ENCODE results near the gene TIRAP.

Gene TIRAP

DNA sequence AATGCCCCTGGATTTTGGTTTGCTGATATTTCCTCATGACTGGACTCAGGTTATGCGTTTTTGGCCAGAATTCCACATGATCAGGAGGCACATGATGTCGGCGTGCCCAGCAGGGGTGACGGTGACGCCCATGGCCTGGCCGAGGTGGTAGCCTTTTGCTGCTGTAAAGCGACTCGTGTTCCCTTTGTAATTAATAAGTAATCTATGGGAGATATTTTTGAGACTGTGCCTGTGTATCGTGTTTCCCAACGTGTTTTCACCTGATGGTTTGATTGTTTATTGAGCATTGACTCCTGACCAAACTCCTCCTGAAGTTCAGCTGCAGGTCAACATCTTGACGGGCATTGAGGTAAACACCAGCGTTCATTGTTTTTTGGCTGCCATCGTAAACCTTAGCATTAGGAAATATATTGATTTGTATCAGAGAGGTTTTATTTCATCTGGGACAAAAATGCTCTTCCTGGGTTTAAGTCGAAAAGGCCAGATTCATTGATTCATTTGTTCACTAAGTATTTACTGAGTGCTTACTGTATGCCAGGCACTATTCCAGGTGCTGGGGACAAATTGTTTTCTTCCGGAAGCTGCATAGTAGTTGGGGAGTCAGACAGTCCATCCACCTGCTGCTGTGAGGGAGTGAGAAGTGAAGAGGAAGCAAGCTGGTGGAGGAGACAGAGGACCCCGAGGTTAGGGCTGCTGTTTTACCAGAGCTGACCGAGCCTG, 44.5 kb downstream of the TIRAP start:
- no peak for DNase-seq (ENCODE audit: low read depth)

DNA sequence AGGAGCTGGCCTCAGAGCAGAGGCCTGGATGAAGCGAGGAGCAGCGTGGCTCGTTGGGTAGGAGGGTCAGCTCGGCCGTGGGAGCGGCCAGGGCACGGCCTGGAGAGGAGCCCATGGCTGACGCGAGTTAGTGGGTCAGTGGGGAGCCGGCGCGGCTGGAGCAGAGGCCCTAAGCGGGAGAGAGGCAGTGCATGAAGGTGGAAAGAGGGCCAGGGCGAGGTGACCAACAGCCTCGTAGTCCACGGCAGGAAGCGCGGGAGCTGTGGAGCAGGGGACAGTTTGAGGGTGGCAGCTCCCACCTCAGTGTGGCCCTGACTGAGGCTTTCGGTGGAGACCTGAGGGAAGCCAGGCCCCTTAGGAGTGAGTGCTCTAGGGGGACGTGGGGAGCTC, 45.1 kb downstream of the TIRAP start:
- no peak for DNase-seq (ENCODE audit: low read depth)

DNA sequence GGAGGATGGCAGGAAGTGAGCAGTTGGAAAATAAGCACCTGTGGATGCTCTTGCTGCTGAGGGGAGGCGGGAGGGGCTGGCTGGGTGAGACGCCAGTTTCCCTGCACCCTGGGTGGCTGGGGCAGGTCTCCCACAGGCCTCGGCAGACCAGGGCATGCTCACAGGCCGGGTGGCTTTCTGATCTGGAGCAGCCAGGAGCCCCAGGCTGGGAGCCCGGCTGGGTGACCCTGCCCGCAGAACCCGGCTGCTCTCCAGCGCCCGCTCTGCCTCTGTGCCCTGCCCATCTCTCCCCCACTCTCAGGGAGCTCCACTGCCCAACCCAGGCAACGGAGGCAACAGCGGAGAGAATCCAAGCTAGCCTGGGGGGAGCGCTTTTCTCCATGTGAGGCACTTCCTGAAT, 45.6 kb downstream of the TIRAP start:
- DNase-seq (ENCODE audit: low read depth), result no peak

DNA sequence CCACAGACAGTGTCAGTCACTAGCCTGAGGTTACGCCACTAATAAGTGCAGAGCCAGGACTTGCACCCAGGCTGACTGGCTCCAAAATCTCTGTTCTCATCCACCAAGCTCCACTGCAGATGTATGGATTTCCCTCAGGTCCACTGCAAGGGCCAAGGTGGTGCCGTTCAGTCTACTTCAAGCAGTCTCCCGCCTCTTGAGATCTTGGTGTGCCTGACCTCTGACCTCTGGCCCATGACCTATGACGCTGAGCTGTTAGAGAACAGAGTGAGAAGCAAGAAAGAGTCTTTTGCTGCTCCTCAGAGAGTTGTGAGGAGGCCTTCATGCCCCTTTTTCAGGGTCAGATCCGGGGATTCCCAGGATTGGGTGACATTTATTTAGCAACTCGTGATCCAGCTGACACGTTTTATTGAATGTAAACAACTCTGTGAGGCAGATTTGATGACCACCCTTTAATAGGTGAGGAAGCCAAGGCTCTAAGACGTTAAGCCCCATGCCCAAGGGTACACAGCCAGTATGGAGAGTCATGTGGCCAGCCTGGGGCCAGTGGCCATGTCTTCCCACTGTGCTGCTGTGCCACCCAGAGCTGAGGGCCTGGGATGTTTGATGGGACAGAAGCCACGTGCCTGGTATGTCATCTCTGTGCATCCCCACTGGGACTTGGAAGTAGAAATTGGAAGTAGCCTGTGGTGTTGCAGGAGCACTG, 46.2 kb downstream of the TIRAP start:
- DNase-seq (ENCODE audit: low read depth), result no peak

DNA sequence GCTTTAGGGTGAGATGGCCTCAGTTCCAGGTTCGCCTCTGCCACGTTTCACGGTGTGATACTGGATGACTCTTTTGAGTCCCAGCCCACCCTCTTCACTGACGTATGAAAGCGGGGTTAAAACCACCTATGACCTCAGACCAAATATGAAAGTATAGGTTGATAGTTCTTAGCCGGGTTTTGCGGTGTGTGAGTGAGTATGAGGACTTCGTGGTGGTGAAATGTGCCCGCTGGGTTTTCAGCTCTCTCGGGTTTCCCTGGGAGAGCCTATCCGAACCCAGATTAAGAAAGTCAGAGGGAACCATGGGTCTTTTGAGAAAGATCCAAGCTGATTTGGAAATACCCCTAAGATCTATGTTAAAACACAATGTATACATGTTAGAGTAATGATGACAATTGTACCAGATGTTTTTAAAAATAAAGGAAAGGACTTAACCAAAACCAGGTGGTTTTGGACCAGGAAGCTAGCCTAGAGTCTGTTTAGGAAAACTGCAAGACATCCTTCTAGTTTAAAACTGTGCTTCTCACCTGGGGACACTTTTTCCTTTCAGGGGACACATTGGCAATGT, 46.8 kb downstream of the TIRAP start:
- peak; percentile 15 for DNase-seq (ENCODE audit: low read depth)

DNA sequence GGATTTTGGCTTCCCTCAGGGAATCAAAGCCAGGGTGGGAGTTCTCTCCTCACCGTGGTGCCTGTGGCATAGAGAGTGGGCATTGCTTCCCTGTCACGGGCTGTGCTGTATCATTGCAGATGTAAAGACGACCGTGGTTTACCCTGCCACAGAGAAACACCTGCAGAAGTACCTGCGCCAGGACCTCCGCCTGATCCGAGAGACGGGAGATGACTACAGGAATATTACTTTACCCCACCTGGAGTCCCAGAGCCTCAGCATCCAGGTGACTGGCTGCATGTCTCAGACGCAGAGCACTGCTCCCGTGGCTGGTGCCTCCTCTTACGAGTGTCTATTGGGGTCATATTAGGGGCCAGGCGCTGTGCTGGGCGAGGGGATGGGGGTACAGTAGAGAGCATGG, 48.4 kb downstream of the TIRAP start:
- no peak for DNase-seq (ENCODE audit: low read depth)

DNA sequence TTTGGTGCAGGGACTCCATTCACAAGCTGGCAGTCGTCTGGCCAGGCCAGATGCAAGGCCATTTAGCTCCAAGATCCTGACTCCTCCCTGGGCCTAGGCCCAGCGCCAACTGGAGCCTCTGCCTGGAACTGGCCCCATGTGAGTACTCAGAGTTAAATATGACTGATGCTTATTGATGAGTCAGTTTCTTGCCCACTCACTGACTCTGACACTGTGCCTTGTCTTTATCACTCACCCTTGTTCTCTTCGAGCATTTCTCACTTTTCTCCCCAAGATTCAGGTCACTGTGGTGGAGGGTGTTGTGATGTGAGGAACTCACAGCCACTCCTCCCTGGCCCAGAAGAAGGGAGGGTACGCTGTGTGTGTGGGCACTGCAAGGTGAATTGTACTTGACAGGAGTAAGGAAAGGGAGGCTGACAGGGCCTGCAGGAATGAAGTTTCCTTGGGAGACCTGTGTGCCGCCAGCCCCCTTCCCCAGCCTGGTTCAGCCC, 49.4 kb downstream of the TIRAP start:
- DNase-seq (ENCODE audit: low read depth), result no peak

DNA sequence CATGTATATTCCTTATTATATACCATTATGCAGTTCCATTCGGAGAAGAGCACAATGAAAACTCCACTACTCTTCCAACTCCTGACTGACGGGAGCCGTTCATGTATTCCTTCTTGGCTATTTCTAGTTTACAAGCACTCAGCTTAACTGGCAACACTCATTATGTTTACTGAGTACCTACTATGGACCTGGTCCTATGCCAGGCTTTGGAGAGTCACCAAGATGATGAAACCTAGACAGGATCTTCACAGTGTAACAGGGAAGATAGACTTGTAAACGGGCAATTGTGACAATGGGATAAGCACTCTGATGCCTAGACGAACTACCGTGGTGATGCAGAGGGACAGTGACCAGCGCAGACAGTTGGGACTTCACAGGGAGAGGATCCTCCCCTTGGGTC, 50.2 kb downstream of the TIRAP start:
- no peak for DNase-seq (ENCODE audit: low read depth)

DNA sequence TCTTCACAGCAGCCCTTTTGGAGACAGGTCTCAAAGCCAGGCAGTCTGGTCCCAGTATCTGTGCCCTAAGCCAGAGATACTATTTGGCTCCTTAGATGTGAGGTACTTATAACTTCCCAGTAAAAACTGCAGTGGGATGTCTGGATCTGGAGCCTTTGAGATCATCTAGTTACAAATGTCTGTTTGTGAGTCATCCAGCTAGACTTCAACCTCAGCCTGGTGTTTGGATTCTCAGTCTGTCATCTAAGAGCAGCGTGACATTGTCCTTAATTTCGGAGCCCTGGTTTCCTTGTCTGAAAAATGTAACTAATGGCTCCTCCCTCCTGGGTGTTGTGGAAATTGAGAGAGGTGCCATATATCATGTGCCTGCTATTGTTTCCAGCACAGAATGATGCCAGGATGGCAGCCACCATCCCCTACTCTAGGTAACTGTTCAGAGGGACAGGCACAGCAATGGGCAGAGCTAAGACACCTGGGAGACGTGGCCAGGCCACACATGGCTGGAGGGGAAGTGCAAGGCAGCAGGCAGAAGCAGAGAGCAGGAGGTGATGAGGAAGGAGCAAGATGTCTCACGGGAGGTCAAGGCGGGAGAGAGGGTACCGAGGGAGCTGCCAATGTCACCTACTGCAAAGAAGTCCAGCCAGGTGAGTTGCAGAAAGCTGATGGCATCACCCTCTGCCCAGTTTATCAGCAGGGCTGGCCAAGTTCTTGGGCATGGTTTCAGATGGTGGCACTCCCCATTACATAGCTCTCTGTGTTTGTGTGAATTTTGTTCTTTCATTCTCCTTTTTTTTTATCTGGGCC, 52.0 kb downstream of the TIRAP start:
- DNase-seq (ENCODE audit: low read depth), result no peak

DNA sequence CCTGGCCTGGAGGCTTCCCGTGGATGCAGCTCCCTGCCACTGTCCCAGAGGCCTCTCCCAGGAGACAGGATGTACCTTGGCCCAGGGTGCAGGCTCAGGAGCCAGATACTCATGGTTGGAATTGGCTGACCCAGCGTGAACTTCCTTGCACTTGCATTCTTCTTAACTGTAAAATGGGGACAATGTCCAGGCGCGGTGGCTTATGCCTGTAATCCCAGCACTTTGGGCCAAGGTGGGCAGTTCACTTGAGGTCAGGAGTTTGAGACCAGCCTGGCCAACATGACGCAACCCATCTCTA, 52.5 kb downstream of the TIRAP start:
- no peak for DNase-seq (ENCODE audit: low read depth)

DNA sequence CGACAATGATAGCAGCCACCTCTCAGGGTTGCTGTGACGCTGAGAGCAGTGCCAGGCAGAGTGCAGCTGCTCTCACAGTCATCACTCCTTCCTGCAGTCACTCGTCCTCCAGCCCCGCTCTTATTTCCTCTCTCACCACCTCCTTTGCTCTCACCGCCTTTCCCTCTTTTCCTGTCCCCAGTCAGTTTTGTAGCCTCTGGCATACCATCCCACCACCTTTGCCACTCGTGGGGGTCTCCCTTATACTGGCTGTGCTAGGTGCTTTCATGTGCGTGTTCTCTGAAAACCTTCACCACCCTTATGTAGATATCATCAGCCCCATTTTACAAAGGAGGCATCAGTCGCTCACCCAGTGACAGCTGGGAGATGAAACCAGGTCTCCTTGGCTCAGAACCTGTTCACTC, 53.2 kb downstream of the TIRAP start:
- no peak for DNase-seq (ENCODE audit: low read depth)

DNA sequence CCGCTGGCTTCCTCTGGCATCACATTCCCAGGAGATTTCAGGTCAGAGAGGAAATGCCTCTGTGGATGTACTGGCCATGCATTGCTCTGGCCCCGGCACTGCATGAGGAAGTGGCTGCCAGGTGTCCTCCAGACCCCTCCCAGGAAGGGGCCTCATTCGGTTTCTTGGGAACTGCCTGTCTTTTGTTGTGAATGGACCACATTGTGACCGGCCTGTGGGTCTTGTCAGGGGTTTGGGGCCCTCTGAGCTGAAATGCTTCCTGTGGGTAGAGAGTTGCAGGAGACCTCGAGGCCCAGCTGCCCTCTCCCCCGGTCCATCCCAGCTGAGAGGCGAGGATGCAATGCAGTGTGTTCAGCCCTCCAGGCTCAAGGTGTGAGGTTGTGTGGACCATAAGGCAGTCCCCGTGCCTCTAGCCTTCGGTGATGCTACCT, 53.8 kb downstream of the TIRAP start:
- DNase-seq (ENCODE audit: low read depth), result no peak

DNA sequence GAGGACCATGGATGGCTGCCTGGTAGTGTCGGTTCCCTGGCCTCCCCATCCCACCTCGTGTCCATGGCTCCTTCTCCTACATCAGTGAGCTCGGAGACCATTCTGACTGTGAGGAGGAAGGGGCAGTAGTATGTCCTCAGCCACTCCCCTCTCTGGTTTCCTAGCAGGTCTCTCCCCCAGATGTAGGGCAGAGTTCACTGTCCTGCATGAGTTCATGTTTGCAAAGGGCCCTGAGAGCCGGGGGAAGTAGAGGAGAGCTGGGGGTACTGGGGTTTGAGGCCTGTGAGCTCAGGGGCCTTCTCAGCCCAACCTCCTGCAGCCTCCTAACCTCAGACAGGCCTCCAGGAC, 54.2 kb downstream of the TIRAP start:
- DNase-seq (ENCODE audit: low read depth), result no peak

DNA sequence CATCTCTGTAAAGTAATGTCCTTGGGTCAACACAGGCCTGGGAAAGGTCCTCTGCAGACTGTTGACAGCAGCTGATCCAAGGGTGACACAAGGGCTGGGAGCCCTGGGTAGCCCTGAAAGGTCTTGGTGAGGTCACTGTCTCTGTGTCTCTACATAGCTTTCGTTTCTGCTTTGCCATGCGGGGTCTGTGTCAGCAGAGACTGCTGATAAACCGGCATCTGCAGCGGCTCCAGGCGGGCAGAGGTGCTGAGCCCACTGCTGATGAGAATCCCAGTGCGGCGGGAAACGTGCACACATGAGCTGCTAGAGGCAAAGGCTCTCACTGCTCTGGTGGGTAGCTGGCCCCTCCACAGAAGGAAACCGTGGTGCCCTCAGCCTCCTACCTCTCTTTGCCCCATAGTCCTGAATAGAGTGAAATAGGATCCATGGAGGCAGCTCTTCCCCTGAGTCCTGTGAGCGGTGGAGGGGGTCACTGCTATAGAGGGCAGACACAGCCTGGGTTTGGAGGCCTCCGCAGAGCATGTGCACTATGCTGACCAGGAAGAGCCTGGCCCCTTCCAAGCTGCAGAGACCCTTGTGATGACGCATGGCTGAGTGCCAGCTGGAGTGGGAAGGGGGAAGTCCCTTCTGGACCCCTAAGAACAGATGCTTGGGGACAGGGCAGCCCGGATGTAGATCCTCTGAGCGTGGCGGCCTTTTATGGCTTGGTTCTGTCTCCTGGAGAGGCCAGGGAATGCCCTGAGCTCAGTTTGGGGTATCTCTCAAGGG, 54.8 kb downstream of the TIRAP start:
- DNase-seq (ENCODE audit: low read depth), result no peak

DNA sequence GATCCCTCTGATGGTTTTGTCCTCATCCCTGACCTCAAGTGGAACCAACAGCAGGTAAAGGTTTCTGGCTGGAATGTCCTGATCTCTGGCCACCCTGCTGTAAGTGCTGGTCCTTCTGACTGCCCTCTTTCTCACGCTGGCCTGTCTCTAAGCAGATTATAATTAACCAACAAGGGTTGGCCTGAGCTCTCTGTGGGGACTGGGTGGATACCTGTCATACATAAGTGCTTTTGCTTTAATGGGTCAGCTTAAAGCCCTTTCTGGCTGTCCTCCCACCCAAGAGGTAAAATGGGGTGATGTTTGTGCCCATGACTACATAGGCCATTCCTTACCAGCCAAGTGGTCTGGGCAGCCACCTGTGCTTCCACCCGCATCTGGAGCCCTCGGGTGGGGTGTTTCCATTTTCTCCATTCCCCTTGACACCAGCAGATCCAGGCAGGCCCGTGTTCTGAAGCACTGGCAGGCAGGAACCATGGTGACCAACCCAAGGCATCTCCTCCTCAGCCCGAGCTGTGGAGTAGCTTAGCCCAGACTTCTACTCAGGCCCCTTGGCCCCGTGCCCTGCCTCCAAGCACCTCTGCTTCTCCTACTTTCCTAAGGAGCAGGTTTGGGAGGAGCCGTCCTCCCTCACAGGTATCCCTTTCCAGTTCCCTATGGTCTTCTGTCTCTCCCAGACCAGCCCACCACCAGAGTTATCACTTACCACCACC, 55.6 kb downstream of the TIRAP start:
- DNase-seq (ENCODE audit: low read depth), result no peak

DNA sequence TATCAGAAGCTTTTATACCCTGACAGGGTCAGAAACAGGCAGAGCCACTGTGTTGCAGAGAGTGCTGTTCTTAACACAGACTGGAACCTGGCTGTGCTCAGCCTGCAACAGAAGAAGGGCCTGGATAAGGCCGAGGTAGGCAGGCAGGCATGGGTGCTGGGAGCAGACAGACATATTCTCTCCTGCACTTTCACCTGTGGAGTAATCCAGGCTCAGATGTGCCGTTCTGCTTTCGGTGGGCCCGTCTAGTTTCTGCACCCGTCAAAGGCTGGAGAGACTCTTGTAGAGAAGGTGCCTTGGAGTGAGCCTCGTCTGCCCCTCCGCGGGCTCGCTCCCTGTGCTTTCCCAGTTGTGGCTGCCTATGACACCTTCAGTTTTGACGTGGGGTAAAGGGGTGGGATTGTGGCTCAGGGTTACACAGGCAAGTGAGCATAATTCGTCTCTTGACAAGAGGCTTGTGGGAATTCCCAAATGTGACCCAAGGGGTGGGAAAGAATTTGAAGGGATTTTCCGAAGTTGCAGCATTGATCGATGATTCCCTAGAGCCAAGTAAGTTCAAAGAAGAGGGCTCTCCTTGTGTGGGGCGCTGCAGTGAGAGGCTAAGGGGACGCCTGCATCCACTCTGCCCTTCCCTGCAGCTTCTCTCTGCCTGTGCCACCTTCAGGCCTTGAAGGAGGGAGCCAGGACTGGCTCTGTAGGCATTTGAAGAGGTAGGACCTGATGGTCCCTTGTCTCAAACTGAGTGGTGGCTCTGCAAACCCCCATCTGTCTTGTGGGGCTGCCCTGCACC, 56.4 kb downstream of the TIRAP start:
- no peak for DNase-seq (ENCODE audit: low read depth)

DNA sequence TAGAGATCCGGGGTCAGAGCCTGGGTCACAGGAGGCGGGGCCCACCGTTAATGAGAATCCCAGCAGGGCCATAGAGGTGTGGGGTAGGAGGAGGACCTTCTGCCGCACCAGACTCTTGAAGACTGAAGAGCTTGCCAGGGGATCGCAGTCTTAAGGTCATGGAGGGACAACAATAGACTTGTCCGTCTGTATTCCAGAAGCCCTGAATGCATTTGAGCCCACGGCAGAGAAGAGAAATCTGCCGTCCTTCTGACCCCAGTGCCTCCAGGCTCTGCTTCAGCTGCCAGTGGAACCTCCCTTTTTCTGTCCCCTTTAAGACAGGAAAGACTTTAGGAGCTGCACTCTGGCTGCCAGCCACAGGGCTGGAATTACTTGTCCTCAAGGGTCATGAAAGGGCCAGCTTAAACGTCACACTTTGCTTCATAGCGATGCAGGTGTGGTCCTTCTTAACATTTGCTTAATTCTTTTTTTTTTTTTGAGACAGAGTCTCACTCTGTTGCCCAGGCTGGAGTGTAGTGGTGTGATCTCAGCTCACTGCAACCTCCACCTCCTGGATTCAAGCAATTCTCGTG, 57.1 kb downstream of the TIRAP start:
- DNase-seq (ENCODE audit: low read depth), result no peak

DNA sequence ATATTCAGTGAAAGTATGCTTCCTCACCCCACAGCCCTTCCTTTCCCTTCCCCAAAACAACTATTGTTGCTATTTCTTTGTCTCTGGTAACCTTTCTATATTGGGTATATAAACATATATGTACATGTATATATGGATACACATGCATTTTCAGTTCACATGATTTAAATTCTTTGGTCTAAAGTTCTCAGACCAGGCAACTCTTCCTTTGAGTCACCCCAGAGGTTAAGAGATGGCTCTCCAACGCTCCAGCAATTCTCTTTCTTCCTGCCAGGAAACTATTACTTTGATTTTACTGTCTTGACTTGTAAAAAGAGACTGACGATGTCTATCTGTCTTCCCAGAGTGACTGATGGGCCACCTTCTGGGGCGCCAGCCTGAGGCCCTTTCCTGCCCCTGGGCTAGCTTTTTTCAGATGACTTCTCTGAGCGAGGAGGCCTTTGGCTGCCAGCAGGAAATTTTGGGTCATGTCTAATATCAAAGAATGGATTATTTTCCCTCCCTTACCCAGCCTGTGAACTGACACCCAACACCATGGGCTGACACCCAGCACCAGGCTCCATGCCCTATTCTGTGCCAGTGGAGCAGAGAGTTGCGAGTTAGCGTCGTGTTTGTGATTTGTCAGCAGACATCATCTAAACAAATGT, 58.2 kb downstream of the TIRAP start:
- no peak for DNase-seq (ENCODE audit: low read depth)

DNA sequence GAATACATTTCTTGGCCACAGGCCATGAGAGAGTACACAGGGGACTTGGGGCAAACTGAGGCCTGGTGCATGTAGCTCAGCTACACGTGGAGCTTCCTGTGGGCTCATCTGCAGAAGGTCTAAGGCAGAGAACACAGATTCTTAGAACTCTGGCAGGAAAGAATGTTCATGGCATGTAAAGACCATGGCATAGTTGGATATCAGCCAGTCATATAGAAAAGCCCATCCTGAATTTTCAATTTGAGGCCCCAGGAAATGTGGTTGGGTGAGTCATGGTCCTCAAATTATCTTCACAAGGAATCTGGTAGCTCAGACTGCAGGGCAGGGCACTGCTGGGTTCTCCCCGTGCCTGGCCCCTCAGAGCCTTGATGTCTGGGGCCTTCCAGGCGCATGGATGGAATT, 58.9 kb downstream of the TIRAP start:
- no peak for DNase-seq (ENCODE audit: low read depth)

DNA sequence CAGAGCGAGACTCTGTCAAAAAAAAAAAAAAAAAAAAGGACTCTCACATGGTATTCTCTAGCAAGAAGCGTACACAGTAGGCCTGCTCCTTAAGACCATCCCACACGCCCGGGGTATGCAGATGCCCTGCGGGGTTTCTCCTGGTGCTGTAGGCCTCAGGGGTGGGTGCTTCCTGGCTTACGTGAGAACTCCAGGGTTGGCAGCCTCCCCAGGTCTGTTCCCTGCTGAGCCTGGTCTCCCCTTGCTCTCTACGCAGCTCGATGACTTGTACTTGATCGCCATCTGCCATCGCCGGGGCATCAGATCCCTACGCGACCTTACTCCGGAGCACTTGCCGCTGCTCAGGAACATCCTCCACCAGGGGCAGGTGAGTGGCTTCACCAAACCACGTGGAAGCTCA, 60.2 kb downstream of the TIRAP start:
- no peak for DNase-seq (ENCODE audit: low read depth)

Measured in stimulated activated CD8-positive, alpha-beta memory T cell treated with anti-CD3 and anti-CD28 coated beads, Interleukin-12 subunit alpha, Interleukin-12 subunit beta, amount 100 ng/mL, for 4 hours (primary cell).